Right renal cortex interstitium (tissue), 3 donors: Measurements from ENCODE around the gene SLC16A3. TPM values are rescaled to one million over a fixed set of nuclear protein-coding genes. Genes with fewer than 3 reads are reported as not detected.
"Not testable (repeated sequence)": the region's sequence is repeated elsewhere in the genome, so short reads cannot be mapped to it uniquely, and the experiment has no call there.

Source experiments
- DNase-seq, 3 donors: peaks; one replicate each; pipeline ENCODE4 v3.0.0-alpha.2; 2013; ENCODE audit warnings: low read depth in 3 of 3, low spot score in 2 of 3
- polyA plus RNA-seq, 3 donors: library from polyadenylated mRNA; unstranded; fragments of 120-200 nt; gene quantifications; one replicate each; pipeline ENCODE4 v1.2.1, GENCODE V29; 2013; ENCODE audit not compliant: insufficient read length in 3 of 3

The SLC16A3 gene
- 1 to 10 TPM; 6.2 to 7.3 (median 6.3) TPM for polyA plus RNA-seq

- DNase-seq: no peak
These were observed at the start of gene SLC16A3 for GRCh38 chr17:82228842-82229697. TSS of gene SLC16A3 (plus strand) at chr17:82229042. CDS start at chr17:82236009, 6,967 bp downstream.

DNA sequence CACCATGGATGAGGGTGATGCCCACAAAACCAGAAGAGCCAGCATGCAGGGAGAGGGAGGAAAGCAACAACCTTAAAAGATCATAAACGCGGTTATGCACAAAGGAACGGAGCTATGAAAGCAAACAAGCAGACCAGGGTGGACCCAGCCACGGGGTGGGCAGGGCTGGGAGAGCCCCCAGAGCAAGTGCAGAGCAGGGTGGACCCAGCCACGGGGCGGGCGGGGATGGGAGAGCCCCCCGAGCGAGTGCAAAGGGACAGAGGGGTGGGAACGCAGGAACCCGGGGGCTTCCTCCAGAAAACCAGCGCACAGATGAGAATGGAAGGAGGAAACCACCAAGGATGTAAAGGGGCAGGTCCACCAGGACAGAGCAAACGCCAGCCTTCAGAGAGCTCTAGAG lies 49.4 kb upstream of the SLC16A3 start:
- DNase-seq: no peak

- no peak for DNase-seq
These were observed 48.8 kb upstream of the SLC16A3 start for GRCh38 chr17:82179946-82180475.

DNA sequence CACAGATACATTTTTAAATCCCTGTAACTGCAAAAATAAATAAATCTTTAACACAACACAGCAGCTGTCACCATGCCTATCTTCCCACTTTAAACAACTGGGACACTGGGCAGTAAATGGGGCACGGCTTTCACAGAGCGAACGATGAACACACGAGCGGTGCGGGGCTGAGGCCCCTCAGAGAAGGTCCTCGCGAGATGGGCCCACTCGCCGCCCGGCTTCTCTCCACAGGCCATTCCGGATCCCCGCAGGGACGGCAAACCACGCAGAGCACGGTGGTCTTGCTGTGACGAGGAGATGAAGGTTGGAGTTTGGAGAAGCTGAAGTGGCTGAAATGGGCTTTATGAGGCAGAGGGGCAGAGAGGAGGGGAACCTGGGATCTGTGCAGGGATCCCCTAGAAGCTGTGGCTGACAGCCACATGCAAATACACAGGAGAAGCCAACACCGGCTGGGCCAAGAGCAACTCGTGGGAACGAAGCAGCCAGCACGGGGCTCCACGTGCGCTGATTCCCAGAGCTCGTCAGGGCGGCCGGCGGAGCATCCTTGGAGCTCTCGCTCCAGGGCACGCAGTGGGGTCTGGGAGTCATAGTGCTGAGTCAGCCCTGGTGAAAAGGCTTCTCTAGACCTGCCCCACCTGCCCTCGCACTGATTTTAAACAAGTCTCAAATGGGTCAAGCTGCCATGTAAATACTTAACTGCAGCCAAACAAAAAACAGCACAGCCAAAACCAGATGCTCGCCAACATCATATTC lies 47.9 kb upstream of the SLC16A3 start:
- no peak for DNase-seq

- no peak for DNase-seq
These were observed 44.1 kb upstream of the SLC16A3 start for GRCh38 chr17:82184761-82185160.

- no peak for DNase-seq
These were observed 42.6 kb upstream of the SLC16A3 start for GRCh38 chr17:82186221-82186620.

GRCh38 chr17:82187500-82187899 lies 41.3 kb upstream of the SLC16A3 start:
- DNase-seq: no peak

- DNase-seq: no peak
These were observed 40.6 kb upstream of the SLC16A3 start for GRCh38 chr17:82188001-82188961.

- DNase-seq: not testable (repeated sequence)
These were observed 35.8 kb upstream of the SLC16A3 start for GRCh38 chr17:82193050-82193449.

- DNase-seq: no peak
These were observed 35.2 kb upstream of the SLC16A3 start for GRCh38 chr17:82193520-82194220.

GRCh38 chr17:82194765-82195164 lies 34.1 kb upstream of the SLC16A3 start:
- DNase-seq: no peak

DNA sequence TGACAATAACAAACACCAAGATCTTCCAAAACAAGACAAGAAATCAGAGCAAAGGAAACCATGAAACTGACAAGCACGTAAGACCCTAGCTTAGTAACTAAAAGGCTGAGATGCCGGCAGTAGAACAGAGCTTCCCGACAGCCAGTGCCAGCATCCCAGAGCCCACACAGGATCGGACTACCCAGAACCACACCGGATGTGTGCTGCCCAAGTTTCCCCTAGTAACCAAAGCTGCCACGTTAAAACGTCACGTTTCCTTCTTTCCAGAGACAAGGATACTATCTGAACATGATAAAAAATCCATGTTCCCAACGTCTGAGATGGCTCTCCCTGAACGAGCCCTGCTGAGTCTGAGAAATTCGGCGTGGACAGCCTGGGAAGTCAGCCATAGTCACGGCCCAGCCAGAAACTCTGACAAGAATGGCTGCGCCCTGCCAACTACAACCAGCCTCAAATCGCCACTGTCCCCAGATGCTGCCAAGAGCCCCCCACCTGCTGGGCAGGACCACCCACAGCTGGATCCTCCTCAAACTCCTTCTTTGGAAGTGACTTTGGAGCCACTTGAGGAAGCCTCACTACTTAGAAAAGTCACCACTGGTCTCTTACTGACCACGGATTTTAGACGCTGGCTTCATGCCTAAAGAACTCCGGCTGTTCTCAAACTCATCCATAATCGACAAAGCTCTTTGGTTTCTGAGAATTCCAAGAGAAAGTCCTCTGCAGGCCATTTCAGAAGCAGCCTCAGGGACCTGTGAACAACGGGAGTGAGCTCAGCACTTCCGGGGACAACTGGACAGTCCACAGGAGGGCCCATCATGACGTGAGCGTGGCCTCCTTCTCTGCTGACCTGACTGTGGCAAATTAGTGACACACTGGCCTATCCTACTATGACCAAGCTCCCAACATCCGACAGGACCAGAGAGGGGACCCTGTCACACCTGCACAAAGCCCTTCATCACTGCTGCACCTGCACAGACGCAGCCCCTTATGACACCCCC lies 32.9 kb upstream of the SLC16A3 start:
- DNase-seq: no peak

DNA sequence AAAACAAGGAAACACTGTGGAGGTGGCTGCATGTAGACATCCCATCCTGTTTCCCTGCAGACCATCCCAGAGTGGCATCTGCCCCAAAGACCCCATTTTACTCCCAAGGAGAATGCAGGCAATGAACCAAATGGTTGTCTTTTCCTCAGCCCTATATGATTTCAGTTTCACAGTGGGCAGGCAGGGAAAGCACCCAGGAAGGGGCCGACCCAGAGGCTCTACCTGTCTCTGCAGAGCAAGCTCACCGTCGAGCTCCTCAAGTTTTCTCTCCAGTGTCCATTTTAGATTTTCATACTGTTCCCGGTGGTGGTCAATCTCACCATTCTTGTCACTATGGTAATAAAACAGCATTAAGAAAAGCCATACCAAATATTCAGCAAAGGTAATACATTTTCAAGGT lies 30.8 kb upstream of the SLC16A3 start:
- DNase-seq: no peak

DNA sequence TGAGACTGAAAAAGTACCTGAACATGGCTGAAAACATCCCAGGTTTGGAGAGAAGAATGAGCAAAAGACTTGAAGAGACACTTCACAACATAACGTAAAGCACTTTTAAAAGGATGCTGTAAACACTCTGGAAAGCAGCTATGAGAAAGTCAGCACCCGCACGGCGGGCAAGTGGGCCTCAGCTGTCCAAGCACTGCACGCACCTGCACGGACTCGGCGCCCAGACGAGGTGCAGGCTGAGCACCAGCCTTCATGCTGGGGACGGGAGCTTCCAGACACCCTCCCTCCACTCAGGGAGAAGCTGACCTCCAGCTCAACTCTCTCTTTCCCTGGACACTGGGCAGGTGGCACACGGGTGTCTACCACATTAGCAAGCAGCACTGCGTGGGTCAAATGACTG lies 29.3 kb upstream of the SLC16A3 start:
- DNase-seq: no peak

GRCh38 chr17:82200135-82200534 lies 28.7 kb upstream of the SLC16A3 start:
- no peak for DNase-seq

DNA sequence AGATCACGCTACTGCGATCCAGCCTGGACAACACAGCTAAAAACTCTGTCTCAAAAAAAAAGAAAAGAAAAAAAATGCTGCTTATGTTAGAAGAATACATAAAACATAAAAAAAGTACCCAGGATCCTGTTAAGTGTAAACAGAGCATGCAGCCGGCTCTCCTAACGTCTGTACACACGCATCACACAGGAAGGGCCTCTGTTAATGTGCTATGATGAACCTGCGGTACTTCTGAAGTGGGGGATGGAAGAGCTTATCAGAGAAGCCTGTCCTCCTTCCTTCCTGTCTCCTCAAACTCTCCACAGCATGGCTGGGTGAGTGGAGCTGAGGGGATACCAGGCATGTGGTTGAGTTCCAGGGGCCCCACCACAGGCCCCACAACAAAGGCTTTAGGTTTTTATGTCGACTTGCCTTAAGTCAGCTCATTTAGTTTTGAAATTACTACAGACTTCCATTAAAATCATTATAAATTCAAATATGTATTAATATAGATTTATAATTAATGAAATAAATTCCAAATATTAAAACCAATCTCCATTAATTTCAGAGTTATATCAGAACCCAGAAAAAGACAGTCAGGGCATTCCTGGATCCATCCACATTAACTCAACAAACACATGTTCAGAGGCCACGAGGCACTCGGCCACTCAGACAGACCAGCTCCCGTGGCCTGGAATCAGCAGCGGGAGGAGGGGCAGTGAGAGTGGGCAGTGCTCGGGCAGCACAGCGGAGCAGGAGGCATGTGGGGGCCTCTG lies 27.9 kb upstream of the SLC16A3 start:
- DNase-seq: no peak

DNA sequence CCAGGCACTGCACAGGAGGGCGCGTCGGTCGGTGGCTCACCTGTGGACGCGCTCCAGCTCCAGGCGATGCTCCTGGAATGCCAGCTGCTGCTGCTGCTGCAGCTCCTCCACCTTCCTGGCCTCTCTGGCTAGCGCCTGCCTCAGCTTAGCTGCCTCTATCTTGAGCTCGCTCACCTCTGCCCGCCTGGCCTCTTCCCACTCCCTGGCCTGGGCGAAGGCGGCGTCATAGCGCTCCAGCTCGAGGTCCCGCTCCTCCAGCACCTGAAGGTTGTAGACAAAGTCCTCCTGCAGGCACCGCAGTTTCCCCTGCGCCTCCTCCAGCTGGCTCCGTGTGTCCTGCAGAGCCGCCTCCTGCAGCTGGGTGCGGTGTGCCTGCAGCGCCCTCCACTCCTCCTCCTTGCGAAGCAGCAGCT lies 27.3 kb upstream of the SLC16A3 start:
- DNase-seq: no peak

GRCh38 chr17:82202981-82203380 lies 25.9 kb upstream of the SLC16A3 start:
- no peak for DNase-seq
